B cell (primary cell): ENCODE data around the gene HSD17B12. TPM values are rescaled to one million over a fixed set of nuclear protein-coding genes. Genes with fewer than 3 reads are reported as not detected.

Experiments
- ATAC-seq: fragments of 200-7000 bp; cut with Tn5 transposase; one replicate; pipeline ENCODE4 v1.10.0; 2021; ENCODE audit warnings: low read depth, mild to moderate bottlenecking, moderate number of reproducible peaks, moderate library complexity
- CTCF ChIA-PET: fragments of 350-600 bp; sonication (Branson Sonifier 250); formaldehyde crosslinking; loops from one replicate; lab custom pipeline; 2021; ENCODE audit warnings: antibody characterized with exemption, inconsistent platforms; lab: Charles Lee
- POLR2A ChIA-PET: fragments of 350-600 bp; sonication (Branson Sonifier 250); formaldehyde crosslinking; loops from one replicate; lab custom pipeline; 2021; ENCODE audit warnings: antibody characterized with exemption; lab: Charles Lee
- DNase-seq: peaks from one replicate; pipeline ENCODE4 v3.0.0; 2013
- H2AFZ ChIP-seq: 2 replicates; pipeline ENCODE4 v1.6.1; 2012; ENCODE audit warnings: mild to moderate bottlenecking, low read depth, low read length; ENCODE audit not compliant: insufficient read depth, poor library complexity, severe bottlenecking
- H3K27ac ChIP-seq, 2 donors: 1 replicate in 1 of 2; 2 replicates in 1 of 2; pipeline ENCODE4 v1.5.1; 2012 to 2013; ENCODE audit warnings: low read length in 2 of 2, mild to moderate bottlenecking in 2 of 2, moderate library complexity in 1 of 2
- H3K27me3 ChIP-seq, 4 experiments: fragments of 200-600 bp in 1 of 4; sonication (generic) in 1 of 4; replicated peaks in 1 of 4; 1 replicate in 2 of 4; 2 replicates in 2 of 4; pipeline versions ENCODE4 v1.6.1 to v1.7.0; 2013 to 2016; ENCODE audit warnings: low read length in 3 of 4, mild to moderate bottlenecking in 2 of 4, mixed read lengths in 1 of 4, moderate library complexity in 1 of 4; ENCODE audit not compliant: insufficient read depth in 4 of 4, control insufficient read depth in 3 of 4; ENCODE audit errors: control extremely low read depth in 1 of 4
- H3K36me3 ChIP-seq, 2 experiments: replicated peaks in 1 of 2; 1 replicate in 1 of 2; 2 replicates in 1 of 2; pipeline versions ENCODE4 v1.6.1 to v1.7.1; 2013; ENCODE audit warnings: low read length in 1 of 2; ENCODE audit not compliant: insufficient read depth in 2 of 2, control insufficient read depth in 1 of 2; ENCODE audit errors: control extremely low read depth in 1 of 2, extremely low read depth in 1 of 2
- H3K4me1 ChIP-seq, 2 donors: fragments of 200-600 bp in 1 of 2; sonication (generic) in 1 of 2; 1 replicate in 1 of 2; 2 replicates in 1 of 2; pipeline versions ENCODE4 v1.5.1 to v1.6.1; 2013 to 2017; ENCODE audit warnings: low read length in 2 of 2; ENCODE audit not compliant: control insufficient read depth in 2 of 2, insufficient read depth in 2 of 2
- H3K4me2 ChIP-seq: replicated peaks from 2 replicates; pipeline ENCODE3; 2012; ENCODE audit warnings: mild to moderate bottlenecking, low read depth, low read length; ENCODE audit not compliant: poor library complexity, severe bottlenecking
- H3K4me3 ChIP-seq, 5 experiments: fragments of 200-600 bp in 1 of 5; sonication (generic) in 1 of 5; 1 replicate in 3 of 5; 2 replicates in 2 of 5; pipeline versions ENCODE4 v1.5.1 to v1.7.0; 2011 to 2016; ENCODE audit warnings: low read length in 4 of 5, mild to moderate bottlenecking in 4 of 5, low read depth in 2 of 5, control low read depth in 1 of 5, moderate library complexity in 1 of 5; ENCODE audit not compliant: insufficient read depth in 1 of 5; ENCODE audit errors: control extremely low read depth in 1 of 5, extremely low read depth in 1 of 5
- H3K79me2 ChIP-seq: fragments of 200-600 bp; sonication (generic); one replicate; pipeline ENCODE4 v1.6.0; 2016; ENCODE audit warnings: low read length; ENCODE audit not compliant: control insufficient read depth, insufficient read depth
- H3K9ac ChIP-seq: fragments of 200-600 bp; sonication (generic); 2 replicates; pipeline ENCODE4 v1.6.1; 2017; ENCODE audit warnings: mild to moderate bottlenecking, low read length, moderate library complexity
- H3K9me3 ChIP-seq, 3 donors: one replicate each; pipeline versions ENCODE4 v1.6.1 to v1.7.1; 2013; ENCODE audit warnings: low read length in 2 of 3; ENCODE audit not compliant: control insufficient read depth in 2 of 3, insufficient read depth in 1 of 3; ENCODE audit errors: control extremely low read depth in 1 of 3
- H4K20me1 ChIP-seq: 2 replicates; pipeline ENCODE4 v1.6.0; 2012; ENCODE audit warnings: mild to moderate bottlenecking, low read length; ENCODE audit not compliant: insufficient read depth, control insufficient read depth, poor library complexity, severe bottlenecking
- H3K27ac Mint-ChIP-seq: one replicate; pipeline ENCODE4 v1.8.0; 2021; ENCODE audit warnings: mixed read lengths
- H3K27me3 Mint-ChIP-seq: one replicate; pipeline ENCODE4 v1.8.0; 2021; ENCODE audit warnings: mixed read lengths
- H3K4me1 Mint-ChIP-seq: one replicate; pipeline ENCODE4 v1.8.0; 2021; ENCODE audit warnings: mixed read lengths
- H3K4me3 Mint-ChIP-seq: one replicate; pipeline ENCODE4 v1.8.0; 2021; ENCODE audit warnings: mixed read lengths
- H3K9me3 Mint-ChIP-seq: one replicate; pipeline ENCODE4 v1.8.0; 2022; ENCODE audit warnings: mixed read lengths; ENCODE audit not compliant: insufficient read depth
- EZH2 ChIP-seq: IDR thresholded peaks from 2 replicates; pipeline ENCODE4 v1.6.1; 2012; ENCODE audit warnings: borderline replicate concordance, low read depth, mild to moderate bottlenecking, moderate library complexity, low read length; ENCODE audit not compliant: insufficient read depth, poor library complexity, severe bottlenecking
- WGBS: methylation state at CpG from one replicate; pipeline ENCODE4 v1.1.5; 2013; ENCODE audit warnings: missing lambda C conversion rate; ENCODE audit not compliant: insufficient coverage; 5-methylcytosine and 5-hydroxymethylcytosine counted together
- intact Hi-C: fragments of 100-400 bp; cut with micrococcal nuclease; formaldehyde crosslinking; loops from one replicate; pipeline ENCODE4 v1.10.0; 2022
- polyA plus RNA-seq: library from polyadenylated mRNA; depleted of rRNA; stranded (reverse); fragments of >200 nt; gene quantifications from 2 replicates; pipeline ENCODE4 v1.2.3, GENCODE V29; 2012
- total RNA-seq, 2 donors: library from RNA; stranded (reverse); fragments of 120-200 nt in 1 of 2; gene quantifications; 1 replicate in 1 of 2; 2 replicates in 1 of 2; pipeline versions ENCODE4 v1.2.3 to v1.2.4, GENCODE V29; 2013 to 2022
- TF ChIP-seq, protein P1 (sequence below): fragments of 200-600 bp; IDR thresholded peaks from one replicate; pipeline ENCODE4 v1.8.0; 2022; ENCODE audit warnings: antibody characterized with exemption, mild to moderate bottlenecking

Gene HSD17B12
- total and polyA plus RNA-seq, 2 donors (not counting 1 experiment from before 2014, with no cell fraction given): 13.1 to 34.6 TPM

DNA sequence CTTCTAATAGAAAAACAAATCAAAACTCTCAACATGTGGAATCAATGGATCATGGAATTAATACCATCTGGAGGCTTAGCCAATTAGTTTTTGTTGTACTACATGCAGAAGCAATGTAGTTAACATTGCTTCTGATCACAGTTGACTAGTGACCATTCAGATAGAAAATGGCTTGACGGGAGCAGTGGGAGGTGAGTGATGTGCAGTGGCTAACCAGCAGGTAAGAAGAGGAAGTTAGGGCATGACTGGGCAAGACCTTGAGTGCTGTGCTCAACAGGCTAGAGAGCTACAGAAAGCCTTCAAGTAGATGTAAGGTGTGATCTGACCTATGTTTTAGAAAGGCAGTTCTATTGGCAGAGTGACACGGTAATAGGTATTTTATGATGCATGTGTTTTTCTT, 139.4 kb downstream of the HSD17B12 start:
- Histone ChIP-seq H3K27me3 (no peaks in the 10 kb centered on the region), H3K9ac (no peak overlapping the region), H3K4me1 (no peaks in the 10 kb centered on the region), H3K4me2 (no peak overlapping the region), H2AFZ (no peak overlapping the region), H4K20me1 (no peaks in the 10 kb centered on the region), H3K9me3 (peaks cover 0 to 1% (median 0%) of the 10 kb centered on the region in 3 donors), H3K4me3 (no peak overlapping the region), H3K36me3 (peaks cover 2 to 15% of the 10 kb centered on the region in 2 experiments), H3K79me2 (no peaks in the 10 kb centered on the region), H3K27ac (no peak overlapping the region)
- WGBS: 78% methylated on average over 2 of the region's 2 CpGs
- no peak for ATAC-seq
- no peak for TF ChIP-seq EZH2
- TF ChIP-seq, protein P1, sequence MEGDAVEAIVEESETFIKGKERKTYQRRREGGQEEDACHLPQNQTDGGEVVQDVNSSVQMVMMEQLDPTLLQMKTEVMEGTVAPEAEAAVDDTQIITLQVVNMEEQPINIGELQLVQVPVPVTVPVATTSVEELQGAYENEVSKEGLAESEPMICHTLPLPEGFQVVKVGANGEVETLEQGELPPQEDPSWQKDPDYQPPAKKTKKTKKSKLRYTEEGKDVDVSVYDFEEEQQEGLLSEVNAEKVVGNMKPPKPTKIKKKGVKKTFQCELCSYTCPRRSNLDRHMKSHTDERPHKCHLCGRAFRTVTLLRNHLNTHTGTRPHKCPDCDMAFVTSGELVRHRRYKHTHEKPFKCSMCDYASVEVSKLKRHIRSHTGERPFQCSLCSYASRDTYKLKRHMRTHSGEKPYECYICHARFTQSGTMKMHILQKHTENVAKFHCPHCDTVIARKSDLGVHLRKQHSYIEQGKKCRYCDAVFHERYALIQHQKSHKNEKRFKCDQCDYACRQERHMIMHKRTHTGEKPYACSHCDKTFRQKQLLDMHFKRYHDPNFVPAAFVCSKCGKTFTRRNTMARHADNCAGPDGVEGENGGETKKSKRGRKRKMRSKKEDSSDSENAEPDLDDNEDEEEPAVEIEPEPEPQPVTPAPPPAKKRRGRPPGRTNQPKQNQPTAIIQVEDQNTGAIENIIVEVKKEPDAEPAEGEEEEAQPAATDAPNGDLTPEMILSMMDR: no peak
- intact Hi-C loops: no loop called here
- CTCF ChIA-PET: no interaction called here
- POLR2A ChIA-PET: no interaction called here
- H3K9me3 Mint-ChIP-seq: no peaks in the 10 kb centered on the region
- no peaks in the 10 kb centered on the region for H3K27me3 Mint-ChIP-seq
- H3K4me1 Mint-ChIP-seq: no peaks in the 10 kb centered on the region
- DNase-seq: no peak
- no peak overlapping the region for H3K4me3 Mint-ChIP-seq
- no peak overlapping the region for H3K27ac Mint-ChIP-seq

DNA sequence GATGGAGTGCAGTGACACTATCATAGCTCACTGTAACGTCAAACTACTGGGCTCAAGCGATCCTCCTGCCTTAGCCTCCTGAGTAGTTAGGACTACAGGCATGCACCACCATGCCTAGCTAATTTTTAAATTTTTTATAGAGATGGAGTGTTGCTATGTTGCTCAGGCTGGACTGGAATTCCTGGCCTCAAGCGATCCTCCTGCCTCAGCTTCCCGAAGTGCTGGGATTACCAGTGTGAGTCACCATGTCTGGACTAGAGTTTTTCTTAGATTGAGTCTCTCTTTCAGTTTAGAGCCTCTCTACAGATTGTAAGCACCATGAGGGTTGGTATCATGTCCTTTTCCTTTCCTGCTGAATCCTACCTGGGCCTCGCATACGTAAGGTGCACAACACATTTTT, 142.8 kb downstream of the HSD17B12 start:
- H2AFZ ChIP-seq: no peak overlapping the region
- DNase-seq: no peak
- no peaks in the 10 kb centered on the region for H4K20me1 ChIP-seq
- ChIA-PET POLR2A (no interaction called here), CTCF (no interaction called here)
- intact Hi-C loops: no loop called here
- no peak overlapping the region for H3K9ac ChIP-seq
- no peak overlapping the region for H3K4me2 ChIP-seq
- H3K27me3 ChIP-seq: no peaks in the 10 kb centered on the region
- no peak for ATAC-seq
- H3K9me3 ChIP-seq: no peaks in the 10 kb centered on the region
- Mint-ChIP-seq H3K9me3 (no peaks in the 10 kb centered on the region), H3K4me3 (no peak overlapping the region), H3K27ac (no peak overlapping the region), H3K27me3 (no peaks in the 10 kb centered on the region), H3K4me1 (no peaks in the 10 kb centered on the region)
- H3K79me2 ChIP-seq: no peaks in the 10 kb centered on the region
- H3K4me3 ChIP-seq: no peak overlapping the region
- H3K36me3 ChIP-seq: no peaks in the 10 kb centered on the region
- TF ChIP-seq EZH2: no peak
- TF ChIP-seq, protein P1: no peak
- WGBS: 100% methylated on average over 2 of the region's 6 CpGs
- no peaks in the 10 kb centered on the region for H3K4me1 ChIP-seq
- H3K27ac ChIP-seq: no peak overlapping the region
